K562 (cell line): ENCODE results near the gene MT1E. TPM values are rescaled to one million over a fixed set of nuclear protein-coding genes. Genes with fewer than 3 reads are reported as not detected.

Source experiments
- COPS2 ChIP-seq: fragments of 450-650 bp; conservative IDR thresholded peaks from 2 replicates; pipeline ENCODE4 v1.6.1; 2016; ENCODE audit warnings: mild to moderate bottlenecking, moderate library complexity
- DPF2 ChIP-seq: fragments of 450-650 bp; IDR thresholded peaks from 2 replicates; pipeline ENCODE4 v1.6.1; 2016
- NFATC3 ChIP-seq: fragments of 450-650 bp; IDR thresholded peaks from 2 replicates; pipeline ENCODE4 v1.6.1; 2017; ENCODE audit warnings: mild to moderate bottlenecking
- PTTG1 ChIP-seq: fragments of 450-650 bp; IDR thresholded peaks from 2 replicates; pipeline ENCODE4 v1.6.1; 2016; ENCODE audit warnings: low read depth, mild to moderate bottlenecking, missing genetic modification characterization, missing compliant biosample characterization
- XRCC5 ChIP-seq: fragments of 200-400 bp; formaldehyde crosslinking; IDR thresholded peaks from 2 replicates; pipeline ENCODE4 v1.6.1; 2017; ENCODE audit warnings: low read depth, mild to moderate bottlenecking, low read length
- ZNF175 ChIP-seq: fragments of 200-800 bp; sonication (Bioruptor generic); IDR thresholded peaks from 2 replicates; pipeline ENCODE4 v1.6.1; 2016; ENCODE audit warnings: low read depth, mild to moderate bottlenecking, missing genetic modification characterization, missing compliant biosample characterization
- ZNF239 ChIP-seq: fragments of 250-450 bp; sonication (Bioruptor Pico); IDR thresholded peaks from 2 replicates; pipeline ENCODE4 v1.4.0; 2020; ENCODE audit warnings: mild to moderate bottlenecking
- polyA plus RNA-seq, 8 experiments: library from polyadenylated mRNA; depleted of rRNA in 4 of 8; stranded (reverse) in 5 of 8; unstranded in 3 of 8; fragments of >200 nt; fragmentation: Nextera tagmentation in 2 of 8; fragmentation: Illumina TruSeq in 1 of 8; extraction: Ambion mirVana in 2 of 8; extraction: Trizol in 1 of 8; gene quantifications; 2 replicates each; pipeline versions ENCODE4 v1.2.1 to v1.2.3, GENCODE V29; 2011 to 2014; ENCODE audit warnings: inconsistent platforms in 1 of 8, missing spikeins in 1 of 8
- total RNA-seq, 7 experiments: library from RNA; depleted of rRNA in 6 of 7; stranded (reverse); fragments of >200 nt in 6 of 7; fragmentation: Illumina TruSeq in 2 of 7; extraction: Trizol in 2 of 7; gene quantifications; 2 replicates each; pipeline versions ENCODE4 v1.2.1 to v1.2.3, GENCODE V29; 2011 to 2021; ENCODE audit warnings: low replicate concordance in 1 of 7
- TF ChIP-seq, protein P1 (sequence below): fragments of 250-450 bp; sonication (Bioruptor Pico); IDR thresholded peaks from 2 replicates; pipeline ENCODE4 v1.8.0; 2021; ENCODE audit warnings: moderate library complexity, mild to moderate bottlenecking, inconsistent platforms
- TF ChIP-seq, protein P2 (sequence below): sonication (generic); formaldehyde crosslinking; IDR thresholded peaks from 2 replicates; pipeline ENCODE4 v1.8.0; 2022; ENCODE audit warnings: mild to moderate bottlenecking, missing genetic modification reagents
- TF ChIP-seq, protein P3 (sequence below): fragments of 450-650 bp; formaldehyde crosslinking; IDR thresholded peaks from 2 replicates; pipeline ENCODE4 v1.4.0; 2020; ENCODE audit warnings: mild to moderate bottlenecking, moderate library complexity

The MT1E gene
- total and polyA plus RNA-seq, 9 of the 15 experiments (the other 6 are each of a cell fraction or from before 2014, with no cell fraction given), result 0.29 to 0.81 (median 0.46) TPM; not detected in 3

DNA sequence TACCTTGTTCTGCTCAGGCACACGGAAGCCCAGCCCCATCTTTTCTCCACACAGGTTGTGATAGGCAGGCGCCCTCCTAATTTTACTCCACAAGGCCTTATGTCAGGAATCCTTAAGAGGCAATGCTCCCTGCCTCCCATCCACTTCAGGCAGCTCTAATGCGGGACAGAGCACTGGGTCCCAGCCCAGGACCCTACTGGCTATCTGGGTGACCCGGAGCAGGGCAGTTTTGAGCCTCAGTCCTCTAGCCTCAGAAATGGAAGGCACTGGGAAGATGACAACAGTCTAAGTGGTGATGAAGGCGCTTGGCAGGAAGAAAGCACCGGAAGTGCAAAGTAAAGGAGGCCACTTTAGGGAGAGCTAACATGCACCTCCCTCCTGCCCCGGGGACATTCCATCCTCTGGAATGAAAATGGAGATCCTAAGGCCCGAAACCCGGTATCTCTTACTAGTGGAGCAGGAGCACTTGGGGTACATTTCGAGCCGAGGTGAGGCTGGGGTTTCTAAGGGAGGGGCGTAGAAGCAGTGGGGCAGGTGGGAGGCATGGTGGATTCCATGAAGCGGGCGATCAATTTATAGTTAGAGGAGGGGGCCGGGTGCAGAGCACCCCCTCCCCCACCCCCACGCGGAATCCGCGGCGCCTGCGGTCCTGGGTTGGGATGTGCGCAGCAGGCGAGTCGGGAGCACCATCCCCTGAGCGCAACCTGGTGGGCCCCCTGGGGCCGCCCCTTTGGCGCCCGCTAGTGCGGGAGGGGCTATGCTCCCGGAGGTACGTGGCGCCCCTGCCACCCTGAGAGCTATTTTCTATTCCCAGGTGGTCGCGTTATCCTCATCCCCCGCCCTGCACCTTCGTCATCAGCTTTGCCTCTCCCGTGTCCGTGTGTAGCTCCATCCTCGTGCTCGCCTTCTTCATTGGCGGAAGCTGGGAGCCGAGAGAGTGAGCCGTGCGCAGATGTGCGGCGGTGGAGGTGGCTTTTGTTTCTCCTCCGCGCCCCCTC lies 37.1 kb downstream of the MT1E start (continued):
- TF ChIP-seq PTTG1 (tag), result no peak
- TF ChIP-seq COPS2, result no peak
- TF ChIP-seq ZNF175 (CRISPR knock-in tag), result no peak
- no peak for TF ChIP-seq NFATC3
- TF ChIP-seq, protein P1, sequence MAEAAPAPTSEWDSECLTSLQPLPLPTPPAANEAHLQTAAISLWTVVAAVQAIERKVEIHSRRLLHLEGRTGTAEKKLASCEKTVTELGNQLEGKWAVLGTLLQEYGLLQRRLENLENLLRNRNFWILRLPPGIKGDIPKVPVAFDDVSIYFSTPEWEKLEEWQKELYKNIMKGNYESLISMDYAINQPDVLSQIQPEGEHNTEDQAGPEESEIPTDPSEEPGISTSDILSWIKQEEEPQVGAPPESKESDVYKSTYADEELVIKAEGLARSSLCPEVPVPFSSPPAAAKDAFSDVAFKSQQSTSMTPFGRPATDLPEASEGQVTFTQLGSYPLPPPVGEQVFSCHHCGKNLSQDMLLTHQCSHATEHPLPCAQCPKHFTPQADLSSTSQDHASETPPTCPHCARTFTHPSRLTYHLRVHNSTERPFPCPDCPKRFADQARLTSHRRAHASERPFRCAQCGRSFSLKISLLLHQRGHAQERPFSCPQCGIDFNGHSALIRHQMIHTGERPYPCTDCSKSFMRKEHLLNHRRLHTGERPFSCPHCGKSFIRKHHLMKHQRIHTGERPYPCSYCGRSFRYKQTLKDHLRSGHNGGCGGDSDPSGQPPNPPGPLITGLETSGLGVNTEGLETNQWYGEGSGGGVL (CRISPR knock-in tag), result no peak
- TF ChIP-seq, protein P2, sequence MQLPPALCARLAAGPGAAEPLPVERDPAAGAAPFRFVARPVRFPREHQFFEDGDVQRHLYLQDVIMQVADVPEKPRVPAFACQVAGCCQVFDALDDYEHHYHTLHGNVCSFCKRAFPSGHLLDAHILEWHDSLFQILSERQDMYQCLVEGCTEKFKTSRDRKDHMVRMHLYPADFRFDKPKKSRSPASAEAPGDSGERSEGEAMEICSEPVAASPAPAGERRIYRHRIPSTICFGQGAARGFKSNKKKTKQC, result no peak
- TF ChIP-seq XRCC5, result no peak
- TF ChIP-seq ZNF239 (CRISPR knock-in tag), result no peak
- TF ChIP-seq, protein P3, sequence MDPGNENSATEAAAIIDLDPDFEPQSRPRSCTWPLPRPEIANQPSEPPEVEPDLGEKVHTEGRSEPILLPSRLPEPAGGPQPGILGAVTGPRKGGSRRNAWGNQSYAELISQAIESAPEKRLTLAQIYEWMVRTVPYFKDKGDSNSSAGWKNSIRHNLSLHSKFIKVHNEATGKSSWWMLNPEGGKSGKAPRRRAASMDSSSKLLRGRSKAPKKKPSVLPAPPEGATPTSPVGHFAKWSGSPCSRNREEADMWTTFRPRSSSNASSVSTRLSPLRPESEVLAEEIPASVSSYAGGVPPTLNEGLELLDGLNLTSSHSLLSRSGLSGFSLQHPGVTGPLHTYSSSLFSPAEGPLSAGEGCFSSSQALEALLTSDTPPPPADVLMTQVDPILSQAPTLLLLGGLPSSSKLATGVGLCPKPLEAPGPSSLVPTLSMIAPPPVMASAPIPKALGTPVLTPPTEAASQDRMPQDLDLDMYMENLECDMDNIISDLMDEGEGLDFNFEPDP (CRISPR knock-in tag), result no peak
- TF ChIP-seq DPF2, result no peak
